A549 (cell line): Measurements from ENCODE around the gene ZNF532. TPM values are rescaled to one million over a fixed set of nuclear protein-coding genes. Genes with fewer than 3 reads are reported as not detected.

ENCODE experiments used
- ATAC-seq, 2 experiments: fragments of 200-7000 bp in 1 of 2; fragments of >200 bp in 1 of 2; cut with Nextera tagmentation in 1 of 2; cut with Tn5 transposase in 1 of 2; 3 replicates each; pipeline versions ENCODE4 v1.8.0 to v1.9.1; 2018 to 2020; ENCODE audit warnings: mild to moderate bottlenecking in 1 of 2, moderate library complexity in 1 of 2
- CTCF ChIA-PET: fragments of 300-600 bp; sonication (Branson Sonifier 250); formaldehyde crosslinking; extraction: SDS; loops from one replicate; lab custom pipeline; 2021; ENCODE audit warnings: antibody characterized with exemption, inconsistent platforms; lab: Yijun Ruan, JAX
- POLR2A ChIA-PET: fragments of 350-600 bp; formaldehyde crosslinking; extraction: SDS; loops from one replicate; lab custom pipeline; 2021; ENCODE audit warnings: antibody characterized with exemption, inconsistent platforms; lab: Yijun Ruan, JAX
- DNase-seq, 2 experiments: peaks; one replicate each; pipeline versions ENCODE4 v3.0.0 to v3.0.0-alpha.2; 2011 to 2016; ENCODE audit warnings: low read depth in 1 of 2, low spot score in 1 of 2
- FAIRE-seq: peaks from 2 replicates; lab custom pipeline; 2011; peaks lifted over from hg19 to GRCh38; lab: Jason Lieb, UNC
- H3K27ac ChIP-seq, 2 experiments: fragments of >200 bp; sonication (Bioruptor Twin); formaldehyde crosslinking; 3 replicates each; pipeline ENCODE4 v1.5.1; 2016 to 2017
- H3K4me1 ChIP-seq: fragments of >200 bp; sonication (Bioruptor Twin); formaldehyde crosslinking; 3 replicates; pipeline ENCODE4 v1.6.1; 2016
- H3K4me2 ChIP-seq: fragments of >200 bp; sonication (Bioruptor Twin); formaldehyde crosslinking; 3 replicates; pipeline ENCODE4 v1.6.1; 2016
- H3K4me3 ChIP-seq: fragments of >200 bp; sonication (Bioruptor Twin); formaldehyde crosslinking; 3 replicates; pipeline ENCODE4 v1.5.1; 2016
- H3K9me3 ChIP-seq: fragments of >200 bp; sonication (Bioruptor Twin); formaldehyde crosslinking; 3 replicates; pipeline ENCODE4 v1.6.1; 2016
- BHLHE40 ChIP-seq: IDR thresholded peaks from 2 replicates; pipeline ENCODE4 v1.6.1; 2012; ENCODE audit warnings: low read depth, low read length, inconsistent platforms
- CEBPB ChIP-seq, 2 experiments: fragments of >200 bp in 1 of 2; sonication (Bioruptor Twin) in 1 of 2; formaldehyde crosslinking in 1 of 2; IDR thresholded peaks; 2 replicates each; pipeline ENCODE4 v1.6.1; 2012 to 2016
- CHD2 ChIP-seq: fragments of 150-350 bp; IDR thresholded peaks from 2 replicates; pipeline ENCODE4 v1.6.1; 2014; ENCODE audit warnings: low read length; ENCODE audit not compliant: partially characterized antibody
- EHMT2 ChIP-seq: fragments of 200-600 bp; sonication (generic); IDR thresholded peaks from 2 replicates; pipeline ENCODE4 v1.6.1; 2016; ENCODE audit warnings: antibody characterized with exemption, low read depth, mild to moderate bottlenecking, moderate library complexity
- EP300 ChIP-seq, 2 experiments: fragments of >200 bp; sonication (Bioruptor Twin); formaldehyde crosslinking; IDR thresholded peaks; 2 replicates in 1 of 2; 3 replicates in 1 of 2; pipeline ENCODE4 v1.6.1; 2016 to 2017
- FOSL2 ChIP-seq, 2 experiments: fragments of 450-650 bp in 1 of 2; fragments of >200 bp in 1 of 2; sonication (Bioruptor Twin) in 1 of 2; formaldehyde crosslinking; IDR thresholded peaks; 2 replicates each; pipeline versions ENCODE4 v1.5.0 to v1.6.1; 2016 to 2020; ENCODE audit warnings: mild to moderate bottlenecking in 1 of 2, moderate library complexity in 1 of 2
- FOXS1 ChIP-seq: fragments of 250-450 bp; sonication (Bioruptor Pico); IDR thresholded peaks from 2 replicates; pipeline ENCODE4 v1.5.0; 2020; ENCODE audit warnings: mild to moderate bottlenecking, moderate library complexity
- HDAC2 ChIP-seq: fragments of 200-600 bp; sonication (generic); IDR thresholded peaks from 2 replicates; pipeline ENCODE4 v1.6.1; 2016
- HOXB13 ChIP-seq: fragments of 250-450 bp; sonication (Bioruptor Pico); IDR thresholded peaks from 2 replicates; pipeline ENCODE4 v1.5.0; 2020; ENCODE audit warnings: low read depth, mild to moderate bottlenecking, moderate library complexity
- JUNB ChIP-seq: fragments of >200 bp; sonication (Bioruptor Twin); formaldehyde crosslinking; IDR thresholded peaks from 2 replicates; pipeline ENCODE4 v1.6.1; 2016
- KDM1A ChIP-seq: fragments of 200-600 bp; sonication (generic); IDR thresholded peaks from 2 replicates; pipeline ENCODE4 v1.6.1; 2016; ENCODE audit warnings: low read depth, mild to moderate bottlenecking
- KDM5A ChIP-seq: fragments of 200-600 bp; sonication (generic); IDR thresholded peaks from 2 replicates; pipeline ENCODE4 v1.6.1; 2016; ENCODE audit warnings: antibody characterized with exemption, mild to moderate bottlenecking
- MAFK ChIP-seq: fragments of 450-650 bp; IDR thresholded peaks from 2 replicates; pipeline ENCODE4 v1.6.1; 2014; ENCODE audit not compliant: partially characterized antibody
- MYC ChIP-seq: IDR thresholded peaks from 2 replicates; pipeline ENCODE4 v1.6.1; 2012; ENCODE audit warnings: mild to moderate bottlenecking, inconsistent platforms, low read length, improper control_type of control experiment, borderline replicate concordance
- NPAS2 ChIP-seq: fragments of 250-450 bp; sonication (Bioruptor Pico); IDR thresholded peaks from 2 replicates; pipeline ENCODE4 v1.8.0; 2022; ENCODE audit warnings: mild to moderate bottlenecking, moderate library complexity, borderline replicate concordance
- POLR2AphosphoS2 ChIP-seq: conservative IDR thresholded peaks from 2 replicates; pipeline ENCODE4 v1.6.1; 2012; ENCODE audit warnings: low read length, improper control_type of control experiment, inconsistent platforms
- RARB ChIP-seq: fragments of 250-450 bp; sonication (Bioruptor Pico); IDR thresholded peaks from 2 replicates; pipeline ENCODE4 v1.8.0; 2021; ENCODE audit warnings: mild to moderate bottlenecking, moderate library complexity
- RFX5 ChIP-seq: fragments of 450-650 bp; IDR thresholded peaks from 2 replicates; pipeline ENCODE4 v1.7.1; 2014; ENCODE audit warnings: antibody characterized with exemption, mild to moderate bottlenecking, moderate library complexity
- RNF2 ChIP-seq: fragments of 200-600 bp; sonication (generic); IDR thresholded peaks from 2 replicates; pipeline ENCODE4 v1.6.1; 2016; ENCODE audit warnings: low read depth, mild to moderate bottlenecking, antibody characterized with exemption, moderate library complexity, borderline replicate concordance
- SMC3 ChIP-seq: fragments of >200 bp; sonication (Bioruptor Twin); formaldehyde crosslinking; IDR thresholded peaks from 3 replicates; pipeline ENCODE4 v1.6.1; 2018; ENCODE audit warnings: inconsistent platforms
- SREBF2 ChIP-seq: fragments of 450-650 bp; IDR thresholded peaks from 2 replicates; pipeline ENCODE4 v1.6.1; 2014; ENCODE audit warnings: mild to moderate bottlenecking, moderate library complexity
- WGBS: methylation state at CpG from one replicate; pipeline ENCODE4 v1.1.6; 2017; ENCODE audit errors: missing lambda C conversion rate; 5-methylcytosine and 5-hydroxymethylcytosine counted together
- polyA plus RNA-seq, 4 experiments: library from polyadenylated mRNA; depleted of rRNA in 3 of 4; stranded (reverse); fragments of >200 nt; fragmentation: RNase III in 1 of 4; extraction: RNeasy Plus Mini Kit Qiagen cat#74134 plus additional on column Dnase treatment in 1 of 4; gene quantifications; 2 replicates in 3 of 4; 3 replicates in 1 of 4; pipeline ENCODE4 v1.2.3, GENCODE V29; 2011 to 2017
- TF ChIP-seq, protein P1 (sequence below): IDR thresholded peaks from 2 replicates; pipeline ENCODE4 v1.6.1; 2012
- TF ChIP-seq, protein P2 (sequence below): fragments of 150-350 bp; IDR thresholded peaks from 2 replicates; pipeline ENCODE4 v1.6.1; 2014; ENCODE audit warnings: low read depth, mild to moderate bottlenecking, low read length
- TF ChIP-seq, protein P3 (sequence below): IDR thresholded peaks from 2 replicates; pipeline ENCODE4 v1.6.1; 2012; ENCODE audit warnings: low read depth, borderline replicate concordance

The ZNF532 gene
- polyA plus RNA-seq, 2 of the 4 experiments (the other 2 are of a cell fraction), result 26.8 to 64.6 TPM

DNA sequence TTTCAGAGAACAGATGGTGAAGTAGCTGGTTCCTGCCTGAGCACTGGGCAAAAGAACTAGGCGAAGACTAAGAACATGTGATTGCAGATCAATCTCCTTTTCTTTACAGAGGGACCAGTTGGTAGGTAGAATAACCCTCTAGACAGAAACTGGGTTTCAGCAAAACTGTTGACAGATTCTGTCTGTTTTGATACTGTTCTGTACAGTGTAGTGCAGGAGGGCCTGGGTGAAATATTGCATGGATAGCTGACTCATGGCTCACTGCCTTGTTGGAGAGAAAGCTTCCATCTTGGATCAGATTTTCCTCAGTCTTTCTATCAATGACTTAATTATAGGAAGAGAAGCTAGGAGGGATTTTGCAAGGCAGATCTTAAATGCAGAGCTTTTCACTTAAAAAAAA is 95.8 kb downstream of the ZNF532 start:
- Histone ChIP-seq H3K4me3 (no peak overlapping the region), H3K9me3 (no peaks in the 10 kb centered on the region), H3K27ac (0 out of 6 replicates have a peak overlapping the region, but pooled peaks of 1 of the 2 experiments have one; percentile 34), H3K4me1 (peaks cover 49% of the 10 kb centered on the region), H3K4me2 (no peak overlapping the region)
- FAIRE-seq, result no peak
- TF ChIP-seq FOSL2 (IDR thresholded peaks at IDR 0.05), result no peak
- TF ChIP-seq FOSL2 (CRISPR knock-in tag; IDR thresholded peaks at IDR 0.05), result no peak
- no peak for TF ChIP-seq MAFK
- TF ChIP-seq CEBPB (IDR thresholded peaks at IDR 0.05), result no peak
- TF ChIP-seq BHLHE40, result no peak
- TF ChIP-seq, protein P1, sequence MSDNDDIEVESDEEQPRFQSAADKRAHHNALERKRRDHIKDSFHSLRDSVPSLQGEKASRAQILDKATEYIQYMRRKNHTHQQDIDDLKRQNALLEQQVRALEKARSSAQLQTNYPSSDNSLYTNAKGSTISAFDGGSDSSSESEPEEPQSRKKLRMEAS, result no peak
- TF ChIP-seq KDM5A, result no peak
- no peak for TF ChIP-seq KDM1A
- TF ChIP-seq RARB, result no peak
- TF ChIP-seq MYC, result no peak
- no peak for TF ChIP-seq CHD2
- TF ChIP-seq FOXS1 (CRISPR knock-in tag), result no peak
- TF ChIP-seq, protein P2, sequence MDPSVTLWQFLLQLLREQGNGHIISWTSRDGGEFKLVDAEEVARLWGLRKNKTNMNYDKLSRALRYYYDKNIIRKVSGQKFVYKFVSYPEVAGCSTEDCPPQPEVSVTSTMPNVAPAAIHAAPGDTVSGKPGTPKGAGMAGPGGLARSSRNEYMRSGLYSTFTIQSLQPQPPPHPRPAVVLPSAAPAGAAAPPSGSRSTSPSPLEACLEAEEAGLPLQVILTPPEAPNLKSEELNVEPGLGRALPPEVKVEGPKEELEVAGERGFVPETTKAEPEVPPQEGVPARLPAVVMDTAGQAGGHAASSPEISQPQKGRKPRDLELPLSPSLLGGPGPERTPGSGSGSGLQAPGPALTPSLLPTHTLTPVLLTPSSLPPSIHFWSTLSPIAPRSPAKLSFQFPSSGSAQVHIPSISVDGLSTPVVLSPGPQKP, result no peak
- no peak for TF ChIP-seq NPAS2 (CRISPR knock-in tag)
- TF ChIP-seq HDAC2, result no peak
- TF ChIP-seq EHMT2, result no peak
- no peak for TF ChIP-seq EP300 (IDR thresholded peaks at IDR 0.05)
- no peak for TF ChIP-seq SMC3
- no peak for TF ChIP-seq POLR2AphosphoS2
- TF ChIP-seq RNF2, result no peak
- TF ChIP-seq JUNB, result no peak
- ATAC-seq, result no peak
- ChIA-PET POLR2A (interaction anchor here (1.2 kb wide), 1 partner anchor 8 kb away, joined by 3 read pairs; no protein-coding TSS in a partner anchor), CTCF (interaction anchor here (0.7 to 1.7 kb wide), 4 partner anchors 46 to 193 kb away, joined by 3 to 6 read pairs (median 4); no protein-coding TSS in a partner anchor)
- DNase-seq, result no peak
- 100% methylated on average over 1 of the region's 1 CpG for WGBS

DNA sequence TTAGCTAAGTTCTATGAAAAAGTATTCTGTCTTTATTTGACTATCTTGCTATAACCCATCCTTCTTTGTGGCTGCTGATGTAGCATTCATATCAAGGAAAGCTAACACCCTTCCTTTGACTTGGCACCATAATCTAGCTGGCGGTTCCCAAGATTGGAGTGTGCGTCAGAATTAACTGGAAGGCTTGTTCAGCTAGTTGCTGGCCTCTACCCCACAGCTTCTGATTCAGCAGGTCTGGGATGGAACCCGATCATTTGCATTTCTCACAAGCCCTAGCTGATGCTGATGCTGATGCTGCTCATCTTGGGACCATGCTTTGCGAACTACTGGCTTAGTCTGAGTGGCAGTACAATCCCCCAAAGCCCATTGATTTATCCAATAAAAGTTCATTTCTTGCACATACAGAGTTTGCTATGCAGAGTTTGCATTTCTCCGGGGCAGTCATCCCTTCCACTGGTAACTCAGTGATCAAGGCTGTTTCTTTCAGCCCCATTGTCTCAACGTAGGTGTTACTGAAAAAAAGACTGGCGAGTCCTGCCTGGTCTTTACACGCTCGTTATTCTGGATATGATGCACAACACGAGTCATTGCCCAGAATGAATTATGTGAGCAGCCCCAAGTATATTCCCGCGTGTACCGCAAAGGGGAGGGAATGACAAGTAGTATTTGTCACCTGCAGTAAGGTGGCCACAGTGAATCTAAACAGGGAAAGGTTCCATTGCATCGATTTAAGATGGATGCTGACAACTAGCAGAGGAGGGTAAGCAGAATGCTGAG is 96.5 kb downstream of the ZNF532 start:
- WGBS, result 93% methylated on average over 14 of the region's 14 CpGs
- H3K27ac ChIP-seq, result no peak overlapping the region
- TF ChIP-seq JUNB (no peak), FOXS1 (CRISPR knock-in tag) (no peak), HDAC2 (no peak), RNF2 (no peak), HOXB13 (CRISPR knock-in tag) (no peak), SREBF2 (no peak), RFX5 (no peak)
- TF ChIP-seq, protein P3, sequence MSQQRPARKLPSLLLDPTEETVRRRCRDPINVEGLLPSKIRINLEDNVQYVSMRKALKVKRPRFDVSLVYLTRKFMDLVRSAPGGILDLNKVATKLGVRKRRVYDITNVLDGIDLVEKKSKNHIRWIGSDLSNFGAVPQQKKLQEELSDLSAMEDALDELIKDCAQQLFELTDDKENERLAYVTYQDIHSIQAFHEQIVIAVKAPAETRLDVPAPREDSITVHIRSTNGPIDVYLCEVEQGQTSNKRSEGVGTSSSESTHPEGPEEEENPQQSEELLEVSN, result no peak
- no peak overlapping the region for H3K4me2 ChIP-seq
- DNase-seq (no peak), ATAC-seq (no peak), FAIRE-seq (no peak)
- peaks cover 49% of the 10 kb centered on the region for H3K4me1 ChIP-seq
- H3K9me3 ChIP-seq, result no peaks in the 10 kb centered on the region
- ChIA-PET POLR2A (interaction anchor here (1.2 kb wide), 1 partner anchor 9 kb away, joined by 3 read pairs; no protein-coding TSS in a partner anchor), CTCF (interaction anchor here (0.8 to 1.7 kb wide), 2 partner anchors 109 to 110 kb away, joined by 3 to 6 read pairs; no protein-coding TSS in a partner anchor)
- H3K4me3 ChIP-seq, result no peak overlapping the region
